GM23338 (cell line): ENCODE results near the gene RYR1. TPM values are rescaled to one million over a fixed set of nuclear protein-coding genes. Genes with fewer than 3 reads are reported as not detected.
A peak's percentile ranks its signal among the peaks of the same experiment; 100 is the strongest.

ENCODE experiments used
- ATAC-seq: fragments of 200-7000 bp; cut with Tn5 transposase; 3 replicates; pipeline ENCODE4 v1.9.1; 2020
- DNase-seq: peaks from one replicate; pipeline ENCODE4 v3.0.0-alpha.2; 2015; ENCODE audit warnings: low spot score
- H2AFZ ChIP-seq: fragments of 200-600 bp; sonication (generic); 2 replicates; pipeline ENCODE4 v1.8.0; 2016; ENCODE audit warnings: antibody characterized with exemption, mild to moderate bottlenecking, moderate library complexity
- H3F3A ChIP-seq: fragments of 200-600 bp; sonication (generic); replicated peaks from 2 replicates; pipeline ENCODE4 v1.8.0; 2017; ENCODE audit warnings: antibody characterized with exemption, mixed run types, low read depth
- H3K27ac ChIP-seq: fragments of 200-600 bp; sonication (generic); 2 replicates; pipeline ENCODE4 v1.6.1; 2016; ENCODE audit warnings: low read depth
- H3K27me3 ChIP-seq: fragments of 200-600 bp; sonication (generic); 2 replicates; pipeline ENCODE4 v1.8.0; 2016; ENCODE audit warnings: mild to moderate bottlenecking, mixed run types, moderate library complexity; ENCODE audit not compliant: insufficient read depth
- H3K36me3 ChIP-seq: fragments of 200-600 bp; sonication (generic); 2 replicates; pipeline ENCODE4 v1.8.0; 2016; ENCODE audit warnings: mild to moderate bottlenecking; ENCODE audit not compliant: insufficient read depth
- H3K4me1 ChIP-seq: fragments of 200-600 bp; sonication (generic); 2 replicates; pipeline ENCODE4 v1.8.0; 2016; ENCODE audit warnings: mild to moderate bottlenecking, moderate library complexity; ENCODE audit not compliant: insufficient read depth
- H3K4me2 ChIP-seq: fragments of 200-600 bp; sonication (generic); 2 replicates; pipeline ENCODE4 v1.7.1; 2017; ENCODE audit warnings: mixed run types
- H3K4me3 ChIP-seq: fragments of 200-600 bp; sonication (generic); 2 replicates; pipeline ENCODE4 v1.6.1; 2016; ENCODE audit warnings: mixed run types
- H3K79me2 ChIP-seq: fragments of 200-600 bp; sonication (generic); replicated peaks from 2 replicates; pipeline ENCODE4 v1.8.0; 2017; ENCODE audit warnings: mild to moderate bottlenecking; ENCODE audit not compliant: insufficient read depth
- H3K9me2 ChIP-seq: fragments of 200-600 bp; sonication (generic); 2 replicates; pipeline ENCODE4 v1.8.0; 2017; ENCODE audit not compliant: insufficient read depth
- H4K20me1 ChIP-seq: fragments of 200-600 bp; sonication (generic); replicated peaks from 2 replicates; pipeline ENCODE4 v1.8.0; 2017; ENCODE audit warnings: mild to moderate bottlenecking; ENCODE audit not compliant: insufficient read depth
- H3K27ac Mint-ChIP-seq: 2 replicates; pipeline ENCODE4 v1.8.0; 2020; ENCODE audit warnings: inconsistent platforms, mild to moderate bottlenecking, moderate library complexity, mixed read lengths
- H3K27me3 Mint-ChIP-seq: 3 replicates; pipeline ENCODE4 v1.8.0; 2022; ENCODE audit warnings: low read depth, mild to moderate bottlenecking, moderate library complexity, mixed read lengths, inconsistent platforms; ENCODE audit not compliant: insufficient read depth, poor library complexity
- H3K36me3 Mint-ChIP-seq: 3 replicates; pipeline ENCODE4 v1.8.0; 2021; ENCODE audit warnings: low read depth, mild to moderate bottlenecking, inconsistent platforms, moderate library complexity, mixed read lengths
- H3K4me1 Mint-ChIP-seq: 3 replicates; pipeline ENCODE4 v1.8.0; 2020; ENCODE audit warnings: mild to moderate bottlenecking, inconsistent platforms, mixed read lengths
- H3K4me3 Mint-ChIP-seq: 3 replicates; pipeline ENCODE4 v1.8.0; 2021; ENCODE audit warnings: moderate library complexity, mild to moderate bottlenecking, inconsistent platforms, mixed read lengths
- H3K9me3 Mint-ChIP-seq: 3 replicates; pipeline ENCODE4 v1.8.0; 2020; ENCODE audit warnings: moderate library complexity, mild to moderate bottlenecking, inconsistent platforms, mixed read lengths
- EZH2phosphoT487 ChIP-seq: fragments of 200-600 bp; sonication (generic); IDR thresholded peaks from one replicate; pipeline ENCODE4 v1.8.1; 2018; ENCODE audit warnings: antibody characterized with exemption; ENCODE audit not compliant: unreplicated experiment
- JUNB ChIP-seq: IDR thresholded peaks from one replicate; pipeline ENCODE4 v1.6.1; 2016; ENCODE audit warnings: antibody characterized with exemption; ENCODE audit not compliant: unreplicated experiment
- STAT1 ChIP-seq: IDR thresholded peaks from one replicate; pipeline ENCODE4 v1.6.1; 2016; ENCODE audit warnings: antibody characterized with exemption; ENCODE audit not compliant: unreplicated experiment
- polyA plus RNA-seq: library from polyadenylated mRNA; unstranded; fragments of >200 nt; fragmentation: Nextera tagmentation; extraction: Ambion mirVana; gene quantifications from 2 replicates; pipeline ENCODE4 v1.2.1, GENCODE V29; 2016
- total RNA-seq: library from RNA; depleted of rRNA; stranded (reverse); fragments of >200 nt; shearing (Covaris generic); gene quantifications from 2 replicates; pipeline ENCODE4 v1.2.3, GENCODE V29; 2014
- TF ChIP-seq, protein P1 (sequence below), 2 experiments: fragments of 200-600 bp in 1 of 2; sonication (generic) in 1 of 2; conservative IDR thresholded peaks; 2 replicates each; pipeline versions ENCODE4 v1.5.1 to v1.6.1; 2016 to 2017; ENCODE audit warnings: antibody characterized with exemption in 2 of 2, low read depth in 2 of 2, mild to moderate bottlenecking in 2 of 2, moderate library complexity in 1 of 2
- TF ChIP-seq, protein P2 (sequence below): IDR thresholded peaks from one replicate; pipeline ENCODE4 v1.6.1; 2018; ENCODE audit warnings: antibody characterized with exemption; ENCODE audit not compliant: unreplicated experiment
- TF ChIP-seq, protein P3 (sequence below): fragments of 250-450 bp; sonication (Bioruptor Pico); IDR thresholded peaks from 2 replicates; pipeline ENCODE4 v1.5.0; 2020; ENCODE audit warnings: mild to moderate bottlenecking, moderate library complexity
- TF ChIP-seq, protein P4 (sequence below): IDR thresholded peaks from 2 replicates; pipeline ENCODE4 v1.6.1; 2016; ENCODE audit warnings: antibody characterized with exemption

The RYR1 gene
- total and polyA plus RNA-seq, 2 experiments from 2014 or later, result 4.0 to 26.7 TPM

DNA sequence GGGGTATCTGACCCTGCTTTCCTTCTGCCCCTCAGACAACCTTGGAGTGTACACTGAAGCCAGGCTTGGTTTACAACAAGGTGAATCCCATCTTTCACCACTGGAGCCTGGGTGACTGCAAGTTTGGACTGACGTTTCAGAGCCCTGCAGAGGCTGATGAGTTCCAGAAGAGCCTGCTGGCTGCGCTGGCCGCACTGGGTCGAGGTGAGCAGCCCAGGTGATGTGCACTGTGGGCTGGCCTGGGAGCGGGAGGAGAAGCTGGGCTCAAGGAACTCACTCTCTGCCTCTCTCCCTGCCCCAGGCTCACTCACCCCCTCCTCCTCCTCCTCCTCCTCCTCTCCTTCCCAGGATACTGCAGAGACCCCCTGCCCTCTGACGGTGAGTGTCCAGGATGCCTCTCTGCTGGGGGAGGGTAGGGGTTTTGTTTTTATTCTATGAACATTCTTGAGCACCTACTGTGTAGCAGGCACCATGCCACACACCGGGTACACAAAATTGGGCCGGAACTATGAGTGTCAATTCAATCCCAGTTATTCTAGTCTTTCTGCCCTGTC lies 41.5 kb upstream of the RYR1 start (continued):
- TF ChIP-seq, protein P1, sequence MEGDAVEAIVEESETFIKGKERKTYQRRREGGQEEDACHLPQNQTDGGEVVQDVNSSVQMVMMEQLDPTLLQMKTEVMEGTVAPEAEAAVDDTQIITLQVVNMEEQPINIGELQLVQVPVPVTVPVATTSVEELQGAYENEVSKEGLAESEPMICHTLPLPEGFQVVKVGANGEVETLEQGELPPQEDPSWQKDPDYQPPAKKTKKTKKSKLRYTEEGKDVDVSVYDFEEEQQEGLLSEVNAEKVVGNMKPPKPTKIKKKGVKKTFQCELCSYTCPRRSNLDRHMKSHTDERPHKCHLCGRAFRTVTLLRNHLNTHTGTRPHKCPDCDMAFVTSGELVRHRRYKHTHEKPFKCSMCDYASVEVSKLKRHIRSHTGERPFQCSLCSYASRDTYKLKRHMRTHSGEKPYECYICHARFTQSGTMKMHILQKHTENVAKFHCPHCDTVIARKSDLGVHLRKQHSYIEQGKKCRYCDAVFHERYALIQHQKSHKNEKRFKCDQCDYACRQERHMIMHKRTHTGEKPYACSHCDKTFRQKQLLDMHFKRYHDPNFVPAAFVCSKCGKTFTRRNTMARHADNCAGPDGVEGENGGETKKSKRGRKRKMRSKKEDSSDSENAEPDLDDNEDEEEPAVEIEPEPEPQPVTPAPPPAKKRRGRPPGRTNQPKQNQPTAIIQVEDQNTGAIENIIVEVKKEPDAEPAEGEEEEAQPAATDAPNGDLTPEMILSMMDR (conservative IDR thresholded peaks at IDR 0.05; ENCODE audit: low read depth in 2 of 2), result no peak
- TF ChIP-seq STAT1, result no peak
- no peak for TF ChIP-seq EZH2phosphoT487
- TF ChIP-seq, protein P2, sequence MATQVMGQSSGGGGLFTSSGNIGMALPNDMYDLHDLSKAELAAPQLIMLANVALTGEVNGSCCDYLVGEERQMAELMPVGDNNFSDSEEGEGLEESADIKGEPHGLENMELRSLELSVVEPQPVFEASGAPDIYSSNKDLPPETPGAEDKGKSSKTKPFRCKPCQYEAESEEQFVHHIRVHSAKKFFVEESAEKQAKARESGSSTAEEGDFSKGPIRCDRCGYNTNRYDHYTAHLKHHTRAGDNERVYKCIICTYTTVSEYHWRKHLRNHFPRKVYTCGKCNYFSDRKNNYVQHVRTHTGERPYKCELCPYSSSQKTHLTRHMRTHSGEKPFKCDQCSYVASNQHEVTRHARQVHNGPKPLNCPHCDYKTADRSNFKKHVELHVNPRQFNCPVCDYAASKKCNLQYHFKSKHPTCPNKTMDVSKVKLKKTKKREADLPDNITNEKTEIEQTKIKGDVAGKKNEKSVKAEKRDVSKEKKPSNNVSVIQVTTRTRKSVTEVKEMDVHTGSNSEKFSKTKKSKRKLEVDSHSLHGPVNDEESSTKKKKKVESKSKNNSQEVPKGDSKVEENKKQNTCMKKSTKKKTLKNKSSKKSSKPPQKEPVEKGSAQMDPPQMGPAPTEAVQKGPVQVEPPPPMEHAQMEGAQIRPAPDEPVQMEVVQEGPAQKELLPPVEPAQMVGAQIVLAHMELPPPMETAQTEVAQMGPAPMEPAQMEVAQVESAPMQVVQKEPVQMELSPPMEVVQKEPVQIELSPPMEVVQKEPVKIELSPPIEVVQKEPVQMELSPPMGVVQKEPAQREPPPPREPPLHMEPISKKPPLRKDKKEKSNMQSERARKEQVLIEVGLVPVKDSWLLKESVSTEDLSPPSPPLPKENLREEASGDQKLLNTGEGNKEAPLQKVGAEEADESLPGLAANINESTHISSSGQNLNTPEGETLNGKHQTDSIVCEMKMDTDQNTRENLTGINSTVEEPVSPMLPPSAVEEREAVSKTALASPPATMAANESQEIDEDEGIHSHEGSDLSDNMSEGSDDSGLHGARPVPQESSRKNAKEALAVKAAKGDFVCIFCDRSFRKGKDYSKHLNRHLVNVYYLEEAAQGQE, result no peak

DNA sequence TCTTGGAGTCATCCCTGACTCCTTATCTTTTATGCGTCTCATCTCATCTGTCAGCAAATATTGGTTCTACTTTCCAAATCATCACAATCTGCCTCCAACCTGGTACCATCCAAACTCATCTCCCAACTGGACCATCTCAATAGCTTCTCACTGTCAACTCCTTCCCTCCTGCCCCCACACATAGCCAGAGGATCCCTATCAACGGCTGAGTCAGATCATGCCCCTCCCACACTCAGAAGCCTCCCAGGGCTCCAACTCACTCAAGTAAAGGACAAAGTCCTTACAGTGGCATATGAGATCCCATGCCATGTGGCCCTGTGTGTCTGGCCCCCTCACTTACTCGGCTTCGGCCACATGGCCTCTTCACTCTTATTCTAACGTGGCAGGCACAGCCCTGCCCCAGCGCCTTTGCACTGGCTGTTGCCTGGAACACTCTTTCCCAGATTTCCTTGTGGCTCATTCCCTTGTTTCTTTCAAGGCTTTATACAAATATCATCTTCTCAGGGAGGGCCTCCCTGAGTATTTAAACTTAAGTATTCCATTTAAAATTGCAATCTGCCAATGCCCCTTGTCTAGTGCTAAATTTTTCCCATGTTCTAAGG lies 40.7 kb upstream of the RYR1 start:
- Histone ChIP-seq H3K4me1 (peaks cover 14% of the 10 kb centered on the region), H3K27me3 (peaks cover 32% of the 10 kb centered on the region), H3K36me3 (peaks cover 3% of the 10 kb centered on the region; the same call in 1 of the 2 replicates), H3K27ac (no peak overlapping the region), H3K4me3 (no peak overlapping the region), H3K9me2 (peaks cover 6% of the 10 kb centered on the region; the same call in 1 of the 2 replicates), H3K4me2 (no peak overlapping the region), H3K79me2 (peaks cover 10% of the 10 kb centered on the region), H2AFZ (no peak overlapping the region), H4K20me1 (peaks cover 3% of the 10 kb centered on the region; the same call in 1 of the 2 replicates), H3F3A (peaks cover 17% of the 10 kb centered on the region; the same call in 1 of the 2 replicates)
- ATAC-seq (no peak), DNase-seq (no peak)
- Mint-ChIP-seq H3K27ac (no peak overlapping the region), H3K9me3 (peaks cover 4% of the 10 kb centered on the region; the same call in 1 of the 3 replicates), H3K4me3 (peak overlapping the region; percentile 2; the same call in 1 of the 3 replicates), H3K4me1 (peaks cover 44% of the 10 kb centered on the region), H3K36me3 (peaks cover 45% of the 10 kb centered on the region), H3K27me3 (peaks cover 49% of the 10 kb centered on the region)
- TF ChIP-seq, protein P3, sequence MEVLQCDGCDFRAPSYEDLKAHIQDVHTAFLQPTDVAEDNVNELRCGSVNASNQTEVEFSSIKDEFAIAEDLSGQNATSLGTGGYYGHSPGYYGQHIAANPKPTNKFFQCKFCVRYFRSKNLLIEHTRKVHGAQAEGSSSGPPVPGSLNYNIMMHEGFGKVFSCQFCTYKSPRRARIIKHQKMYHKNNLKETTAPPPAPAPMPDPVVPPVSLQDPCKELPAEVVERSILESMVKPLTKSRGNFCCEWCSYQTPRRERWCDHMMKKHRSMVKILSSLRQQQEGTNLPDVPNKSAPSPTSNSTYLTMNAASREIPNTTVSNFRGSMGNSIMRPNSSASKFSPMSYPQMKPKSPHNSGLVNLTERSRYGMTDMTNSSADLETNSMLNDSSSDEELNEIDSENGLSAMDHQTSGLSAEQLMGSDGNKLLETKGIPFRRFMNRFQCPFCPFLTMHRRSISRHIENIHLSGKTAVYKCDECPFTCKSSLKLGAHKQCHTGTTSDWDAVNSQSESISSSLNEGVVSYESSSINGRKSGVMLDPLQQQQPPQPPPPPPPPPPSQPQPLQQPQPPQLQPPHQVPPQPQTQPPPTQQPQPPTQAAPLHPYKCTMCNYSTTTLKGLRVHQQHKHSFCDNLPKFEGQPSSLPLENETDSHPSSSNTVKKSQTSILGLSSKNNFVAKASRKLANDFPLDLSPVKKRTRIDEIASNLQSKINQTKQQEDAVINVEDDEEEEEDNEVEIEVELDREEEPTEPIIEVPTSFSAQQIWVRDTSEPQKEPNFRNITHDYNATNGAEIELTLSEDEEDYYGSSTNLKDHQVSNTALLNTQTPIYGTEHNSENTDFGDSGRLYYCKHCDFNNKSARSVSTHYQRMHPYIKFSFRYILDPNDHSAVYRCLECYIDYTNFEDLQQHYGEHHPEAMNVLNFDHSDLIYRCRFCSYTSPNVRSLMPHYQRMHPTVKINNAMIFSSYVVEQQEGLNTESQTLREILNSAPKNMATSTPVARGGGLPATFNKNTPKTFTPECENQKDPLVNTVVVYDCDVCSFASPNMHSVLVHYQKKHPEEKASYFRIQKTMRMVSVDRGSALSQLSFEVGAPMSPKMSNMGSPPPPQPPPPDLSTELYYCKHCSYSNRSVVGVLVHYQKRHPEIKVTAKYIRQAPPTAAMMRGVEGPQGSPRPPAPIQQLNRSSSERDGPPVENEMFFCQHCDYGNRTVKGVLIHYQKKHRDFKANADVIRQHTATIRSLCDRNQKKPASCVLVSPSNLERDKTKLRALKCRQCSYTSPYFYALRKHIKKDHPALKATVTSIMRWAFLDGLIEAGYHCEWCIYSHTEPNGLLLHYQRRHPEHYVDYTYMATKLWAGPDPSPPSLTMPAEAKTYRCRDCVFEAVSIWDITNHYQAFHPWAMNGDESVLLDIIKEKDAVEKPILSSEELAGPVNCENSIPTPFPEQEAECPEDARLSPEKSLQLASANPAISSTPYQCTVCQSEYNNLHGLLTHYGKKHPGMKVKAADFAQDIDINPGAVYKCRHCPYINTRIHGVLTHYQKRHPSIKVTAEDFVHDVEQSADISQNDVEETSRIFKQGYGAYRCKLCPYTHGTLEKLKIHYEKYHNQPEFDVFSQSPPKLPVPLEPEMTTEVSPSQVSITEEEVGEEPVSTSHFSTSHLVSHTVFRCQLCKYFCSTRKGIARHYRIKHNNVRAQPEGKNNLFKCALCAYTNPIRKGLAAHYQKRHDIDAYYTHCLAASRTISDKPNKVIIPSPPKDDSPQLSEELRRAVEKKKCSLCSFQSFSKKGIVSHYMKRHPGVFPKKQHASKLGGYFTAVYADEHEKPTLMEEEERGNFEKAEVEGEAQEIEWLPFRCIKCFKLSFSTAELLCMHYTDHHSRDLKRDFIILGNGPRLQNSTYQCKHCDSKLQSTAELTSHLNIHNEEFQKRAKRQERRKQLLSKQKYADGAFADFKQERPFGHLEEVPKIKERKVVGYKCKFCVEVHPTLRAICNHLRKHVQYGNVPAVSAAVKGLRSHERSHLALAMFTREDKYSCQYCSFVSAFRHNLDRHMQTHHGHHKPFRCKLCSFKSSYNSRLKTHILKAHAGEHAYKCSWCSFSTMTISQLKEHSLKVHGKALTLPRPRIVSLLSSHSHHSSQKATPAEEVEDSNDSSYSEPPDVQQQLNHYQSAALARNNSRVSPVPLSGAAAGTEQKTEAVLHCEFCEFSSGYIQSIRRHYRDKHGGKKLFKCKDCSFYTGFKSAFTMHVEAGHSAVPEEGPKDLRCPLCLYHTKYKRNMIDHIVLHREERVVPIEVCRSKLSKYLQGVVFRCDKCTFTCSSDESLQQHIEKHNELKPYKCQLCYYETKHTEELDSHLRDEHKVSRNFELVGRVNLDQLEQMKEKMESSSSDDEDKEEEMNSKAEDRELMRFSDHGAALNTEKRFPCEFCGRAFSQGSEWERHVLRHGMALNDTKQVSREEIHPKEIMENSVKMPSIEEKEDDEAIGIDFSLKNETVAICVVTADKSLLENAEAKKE (CRISPR knock-in tag), result no peak
- no peak for TF ChIP-seq JUNB
- TF ChIP-seq, protein P4, sequence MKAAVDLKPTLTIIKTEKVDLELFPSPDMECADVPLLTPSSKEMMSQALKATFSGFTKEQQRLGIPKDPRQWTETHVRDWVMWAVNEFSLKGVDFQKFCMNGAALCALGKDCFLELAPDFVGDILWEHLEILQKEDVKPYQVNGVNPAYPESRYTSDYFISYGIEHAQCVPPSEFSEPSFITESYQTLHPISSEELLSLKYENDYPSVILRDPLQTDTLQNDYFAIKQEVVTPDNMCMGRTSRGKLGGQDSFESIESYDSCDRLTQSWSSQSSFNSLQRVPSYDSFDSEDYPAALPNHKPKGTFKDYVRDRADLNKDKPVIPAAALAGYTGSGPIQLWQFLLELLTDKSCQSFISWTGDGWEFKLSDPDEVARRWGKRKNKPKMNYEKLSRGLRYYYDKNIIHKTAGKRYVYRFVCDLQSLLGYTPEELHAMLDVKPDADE, result no peak
